ENCODE measurements around the gene HIVEP1.
"Not testable (repeated sequence)": the region's sequence is repeated elsewhere in the genome, so short reads cannot be mapped to it uniquely, and the experiment has no call there.

The HIVEP1 gene

DNA sequence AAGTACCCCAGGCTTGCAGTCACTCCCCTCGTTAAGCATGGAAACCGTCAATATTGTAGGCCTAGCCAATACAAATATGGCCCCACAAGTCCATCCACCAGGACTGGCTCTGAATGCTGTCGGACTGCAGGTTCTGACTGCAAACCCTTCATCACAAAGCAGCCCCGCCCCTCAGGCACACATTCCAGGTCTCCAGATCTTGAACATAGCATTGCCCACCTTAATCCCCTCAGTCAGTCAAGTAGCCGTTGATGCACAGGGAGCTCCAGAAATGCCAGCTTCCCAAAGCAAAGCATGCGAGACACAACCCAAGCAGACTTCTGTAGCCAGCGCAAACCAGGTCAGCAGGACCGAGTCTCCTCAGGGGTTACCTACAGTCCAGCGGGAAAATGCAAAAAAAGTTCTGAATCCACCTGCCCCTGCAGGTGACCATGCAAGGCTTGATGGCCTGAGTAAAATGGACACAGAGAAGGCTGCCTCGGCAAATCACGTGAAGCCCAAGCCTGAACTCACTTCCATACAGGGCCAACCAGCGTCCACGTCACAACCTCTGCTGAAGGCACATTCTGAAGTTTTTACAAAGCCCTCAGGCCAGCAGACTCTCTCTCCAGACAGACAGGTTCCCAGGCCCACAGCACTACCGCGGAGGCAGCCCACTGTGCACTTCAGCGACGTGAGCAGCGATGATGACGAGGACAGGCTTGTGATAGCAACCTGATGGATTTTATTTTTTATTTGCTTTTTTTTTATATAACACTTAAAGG is 151.8 kb downstream of the HIVEP1 start:
- no peak for DNase-seq

DNA sequence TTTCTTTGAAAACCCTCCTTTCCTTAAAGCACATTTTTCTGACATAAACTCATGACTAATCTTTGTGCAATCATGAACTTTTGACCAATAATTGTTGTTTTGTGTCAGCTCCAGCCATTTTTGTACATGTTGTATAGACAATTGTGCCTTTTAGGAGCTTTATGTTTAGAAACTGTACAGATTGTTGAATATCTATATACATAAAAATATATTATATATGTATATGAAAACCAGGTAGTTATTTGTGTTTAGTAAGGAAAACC is 152.3 kb downstream of the HIVEP1 start:
- no peak for DNase-seq

DNA sequence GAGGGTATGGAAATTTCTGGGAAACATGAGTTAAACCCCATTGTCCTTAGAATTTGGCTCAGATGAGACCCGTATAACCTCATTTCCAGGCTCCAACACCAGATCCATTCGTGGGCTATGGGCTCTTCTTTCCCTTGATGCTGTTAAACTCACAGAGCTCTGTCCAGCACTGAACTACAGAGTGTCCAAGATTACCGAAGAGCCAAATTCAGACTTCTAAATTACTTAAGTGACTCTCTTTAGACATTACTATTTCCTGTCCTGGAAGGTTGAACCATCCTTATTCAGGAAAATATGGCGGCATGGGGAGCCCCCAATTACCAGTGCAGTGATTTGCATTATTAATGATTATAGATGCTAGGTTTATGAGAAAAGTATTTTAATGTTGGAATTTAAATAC is 153.2 kb downstream of the HIVEP1 start:
- no peak for DNase-seq

DNA sequence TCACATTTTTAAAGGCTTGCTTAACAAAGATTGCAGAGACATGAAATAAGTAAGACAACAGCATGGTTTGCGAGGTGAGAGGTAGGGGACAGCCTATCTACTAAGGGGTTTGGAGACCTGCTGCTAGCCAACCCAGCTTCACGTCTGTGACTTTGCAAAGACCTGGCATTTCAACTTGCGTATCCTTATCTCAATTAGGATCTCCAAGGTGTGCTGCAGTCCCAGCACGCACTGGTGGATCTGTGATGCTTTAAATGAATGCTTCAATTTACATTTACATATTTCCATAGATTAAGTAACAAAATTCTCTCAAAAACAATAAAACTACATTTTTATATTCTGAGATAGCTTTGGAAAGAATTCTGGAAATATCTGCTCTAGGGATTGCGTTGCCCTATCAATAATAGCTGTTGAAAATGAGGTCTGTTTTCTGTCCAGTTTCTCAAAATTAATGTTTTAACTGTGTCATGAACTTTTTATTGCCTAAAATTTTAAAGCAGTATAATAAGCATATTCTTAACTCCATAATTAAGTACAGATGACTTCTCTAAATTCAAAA is 153.7 kb downstream of the HIVEP1 start:
- no peak for DNase-seq

- DNase-seq = no peak
Measured at GRCh38 chr6:12169377-12169776, 157.3 kb downstream of the HIVEP1 start.

DNA sequence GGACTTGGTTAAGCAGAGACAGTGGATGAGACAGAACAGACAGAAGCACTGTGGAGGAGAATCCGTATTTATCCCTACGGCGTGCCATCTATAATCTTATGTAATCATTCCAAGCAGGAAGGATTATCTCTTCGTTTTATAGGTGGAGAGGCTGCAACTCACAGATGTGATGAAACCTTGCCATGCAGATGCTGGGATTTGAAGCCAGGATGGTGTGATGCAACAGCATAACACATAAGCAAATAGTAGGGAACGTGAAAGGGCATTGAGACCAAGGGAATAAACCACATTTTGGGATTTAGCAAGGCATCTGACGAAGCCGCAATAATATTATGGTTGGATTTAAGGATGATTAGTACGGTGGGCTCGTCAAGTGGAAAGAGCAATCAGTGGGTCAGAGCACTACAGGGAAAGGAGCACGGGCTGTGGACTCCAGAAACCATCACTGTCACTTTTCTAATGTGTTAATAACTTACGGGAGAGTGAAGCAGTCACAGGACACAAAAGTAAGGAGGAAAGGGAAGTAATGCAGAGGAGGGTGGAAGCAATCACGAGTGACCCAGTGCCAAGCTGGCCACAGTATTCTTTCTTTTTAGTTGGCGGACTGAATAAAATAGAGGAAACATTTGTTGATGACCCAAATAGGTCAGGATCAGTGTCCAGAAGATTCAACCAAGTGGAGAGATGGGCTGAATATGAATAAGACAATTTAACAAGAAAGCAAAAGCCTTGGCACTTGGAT is 158.4 kb downstream of the HIVEP1 start:
- DNase-seq = no peak

DNA sequence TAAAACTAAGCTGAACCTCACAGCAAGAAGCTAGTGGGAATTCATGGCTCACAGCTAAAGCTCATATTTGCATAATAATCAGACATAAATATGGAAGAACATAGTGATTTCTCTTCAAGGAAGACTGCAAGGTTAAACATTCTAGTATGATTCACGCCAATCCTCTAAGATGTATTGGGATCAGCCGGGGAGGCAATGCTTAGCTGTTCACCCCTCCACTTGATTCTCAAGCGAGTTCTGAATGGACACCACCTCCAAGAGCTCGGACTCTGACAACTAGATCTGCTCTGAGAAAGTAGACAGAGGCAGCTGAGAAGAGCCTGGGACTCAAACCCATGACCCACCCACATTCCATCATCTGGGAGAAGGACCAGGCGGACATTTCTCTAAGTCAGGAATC is 159.6 kb downstream of the HIVEP1 start:
- DNase-seq = no peak

DNA sequence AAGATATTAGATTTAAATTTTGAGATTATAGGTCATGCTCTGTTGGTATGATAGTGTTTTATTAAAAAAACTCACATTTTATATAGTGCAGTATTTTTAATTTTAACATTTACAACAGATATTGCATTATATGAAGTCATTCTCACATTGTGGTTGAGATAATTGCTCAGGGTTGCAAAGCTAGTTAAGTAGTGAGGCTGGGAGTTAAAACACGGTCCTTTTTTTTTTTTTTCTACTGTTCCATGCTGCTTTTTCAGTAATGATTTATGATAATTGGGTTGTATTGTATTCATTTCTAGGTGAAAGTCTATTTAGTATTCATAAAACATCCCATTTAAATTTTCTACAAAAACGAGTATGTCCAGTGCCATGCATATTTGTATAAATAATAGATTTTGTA is 160.5 kb downstream of the HIVEP1 start:
- DNase-seq = no peak

GRCh38 chr6:12173181-12173580 is 161.1 kb downstream of the HIVEP1 start:
- DNase-seq = no peak

GRCh38 chr6:12173661-12174060 is 161.5 kb downstream of the HIVEP1 start:
- no peak for DNase-seq

- no peak for DNase-seq
Measured at GRCh38 chr6:12174878-12175277, 162.8 kb downstream of the HIVEP1 start.

DNA sequence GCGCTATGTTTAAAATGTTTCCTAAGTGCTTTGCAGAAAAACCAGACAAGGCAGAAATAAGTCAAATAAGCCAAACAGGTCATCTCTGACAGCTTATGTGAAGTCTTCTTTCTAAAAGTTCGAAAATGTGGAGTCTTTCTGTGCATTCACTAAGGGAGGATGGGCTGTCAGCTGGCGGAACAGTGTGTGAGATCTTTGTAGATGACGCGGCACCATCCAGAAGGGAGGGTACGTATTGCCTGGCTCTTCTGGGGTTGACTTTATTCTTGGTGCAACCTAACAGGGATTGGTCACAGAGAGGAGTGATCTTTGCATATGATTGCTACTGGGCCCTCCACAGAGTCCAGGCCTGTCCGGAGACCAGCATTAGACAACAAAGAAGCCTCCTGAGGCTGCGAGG is 163.5 kb downstream of the HIVEP1 start:
- no peak for DNase-seq

GRCh38 chr6:12176782-12177181 is 164.7 kb downstream of the HIVEP1 start:
- DNase-seq = not testable (repeated sequence)

GRCh38 chr6:12178521-12178920 is 166.4 kb downstream of the HIVEP1 start:
- peak; percentile 52 for DNase-seq

- DNase-seq = no peak
Measured at GRCh38 chr6:12181481-12181880, 169.4 kb downstream of the HIVEP1 start.

DNA sequence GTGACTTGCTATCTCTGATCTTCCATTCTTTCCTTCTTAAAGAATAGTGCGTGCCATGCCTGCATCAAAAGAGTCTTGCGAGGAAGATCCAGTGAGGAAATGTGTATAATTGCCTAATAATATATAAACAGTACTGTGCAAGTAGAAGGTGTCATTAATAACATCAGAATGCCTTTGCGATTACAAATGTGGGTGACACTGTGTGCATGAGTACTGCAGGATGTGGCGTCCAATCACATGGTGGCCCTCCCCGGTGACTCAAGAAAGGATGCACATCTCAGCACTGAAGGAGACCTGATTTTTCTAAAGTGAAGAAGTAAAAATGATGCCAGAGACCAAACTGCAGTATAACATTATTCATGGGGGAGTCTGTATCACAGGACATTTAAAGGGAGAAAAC is 170.6 kb downstream of the HIVEP1 start:
- no peak for DNase-seq

DNA sequence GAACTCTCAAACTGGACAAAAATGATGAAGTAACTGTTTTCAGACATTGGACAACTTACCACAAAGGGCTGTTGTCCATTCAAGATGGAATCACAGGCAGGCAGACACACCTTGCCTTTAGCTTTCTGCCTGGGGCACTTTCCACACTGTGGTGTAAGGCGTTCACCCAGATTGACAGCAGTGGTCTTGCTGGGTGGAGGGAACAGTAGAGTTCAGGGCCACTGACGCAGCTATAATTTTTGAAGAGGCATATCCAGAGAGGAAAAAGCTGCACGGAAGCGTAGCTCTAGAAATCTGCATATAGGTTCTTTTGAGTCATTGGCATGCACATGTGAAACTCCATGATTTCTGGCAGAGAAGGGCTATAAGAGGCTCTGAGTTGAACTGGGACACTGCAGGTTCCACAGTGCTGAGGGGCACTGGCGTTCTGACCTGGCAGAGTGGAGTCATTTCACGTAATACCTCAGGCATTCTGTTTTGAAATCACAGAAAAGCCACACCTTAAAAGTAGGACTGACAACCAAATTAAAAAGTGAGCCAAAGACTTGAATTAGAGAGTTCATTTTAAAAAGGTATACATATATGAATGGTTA is 173.1 kb downstream of the HIVEP1 start:
- no peak for DNase-seq

- DNase-seq = no peak
Measured at GRCh38 chr6:12186528-12186927, 174.4 kb downstream of the HIVEP1 start.

GRCh38 chr6:12189150-12189549 is 177.0 kb downstream of the HIVEP1 start:
- DNase-seq = no peak

DNA sequence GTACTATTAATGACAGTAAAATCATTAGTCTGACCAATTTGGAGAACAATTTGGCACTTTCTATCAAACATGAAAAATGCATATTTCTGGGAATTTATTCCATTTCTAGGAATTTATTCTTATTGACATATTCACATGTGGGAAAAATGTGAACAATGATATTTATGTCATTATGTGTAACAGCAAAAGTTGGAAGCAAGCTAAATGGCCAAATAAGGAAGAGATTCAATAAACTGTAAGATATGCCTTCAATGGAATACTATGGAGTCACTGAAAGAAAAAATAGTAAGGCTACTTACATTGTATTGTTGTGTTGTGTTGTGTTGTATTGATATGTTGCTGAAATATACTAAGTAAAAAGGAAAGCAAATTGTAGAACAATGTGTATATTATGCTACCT is 177.5 kb downstream of the HIVEP1 start:
- DNase-seq = no peak

DNA sequence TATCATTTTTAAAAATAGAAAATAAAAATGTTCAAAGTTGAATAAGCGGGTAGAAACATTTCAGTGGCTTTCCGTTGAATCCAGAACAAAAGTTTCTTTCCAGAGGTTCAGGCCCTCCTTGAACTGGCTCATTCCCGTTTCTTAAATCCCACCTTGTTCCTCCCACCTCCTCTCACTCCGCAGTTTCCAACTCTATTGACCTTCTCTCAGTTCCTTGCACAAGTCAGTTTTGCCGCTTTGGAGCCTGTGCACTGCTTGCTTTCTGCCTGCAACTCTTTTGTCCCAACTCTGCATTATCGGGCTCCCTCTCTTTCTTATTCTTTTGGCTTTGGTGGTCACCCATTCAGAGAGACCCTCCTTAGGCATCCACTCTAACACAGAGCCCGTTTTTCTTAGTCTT is 178.1 kb downstream of the HIVEP1 start:
- no peak for DNase-seq

GRCh38 chr6:12196326-12196936 is 184.3 kb downstream of the HIVEP1 start:
- DNase-seq = no peak

- no peak for DNase-seq
Measured at GRCh38 chr6:12198851-12199250, 186.7 kb downstream of the HIVEP1 start.
